ENCODE results near the gene WBP1L.
"Not testable (repeated sequence)": the region's sequence is repeated elsewhere in the genome, so short reads cannot be mapped to it uniquely, and the experiment has no call there.

DNA sequence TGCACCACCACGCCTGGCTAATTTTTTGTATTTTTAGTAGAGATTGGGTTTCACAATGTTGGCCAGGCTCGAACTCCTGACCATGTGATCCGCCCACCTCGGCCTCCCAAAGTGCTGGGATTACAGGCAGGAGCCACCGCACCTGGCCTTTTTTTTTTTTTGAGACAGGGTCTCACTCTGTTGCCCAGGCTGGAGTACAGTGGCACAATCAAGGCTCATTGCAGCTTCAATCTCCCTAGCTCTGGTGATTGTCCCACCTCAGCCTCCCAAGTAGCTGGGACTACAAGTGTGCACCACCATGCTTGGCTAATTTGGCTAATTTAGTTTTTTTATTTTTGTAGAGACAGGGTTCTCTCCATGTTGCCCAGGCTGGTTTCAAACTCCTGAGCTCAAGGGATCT, 1.4 kb upstream of the WBP1L start:
- TF ChIP-seq MAX (IDR thresholded peaks at IDR 0.05; ENCODE audit: low read depth, low read length) = not testable (repeated sequence)
- TF ChIP-seq, protein P1, sequence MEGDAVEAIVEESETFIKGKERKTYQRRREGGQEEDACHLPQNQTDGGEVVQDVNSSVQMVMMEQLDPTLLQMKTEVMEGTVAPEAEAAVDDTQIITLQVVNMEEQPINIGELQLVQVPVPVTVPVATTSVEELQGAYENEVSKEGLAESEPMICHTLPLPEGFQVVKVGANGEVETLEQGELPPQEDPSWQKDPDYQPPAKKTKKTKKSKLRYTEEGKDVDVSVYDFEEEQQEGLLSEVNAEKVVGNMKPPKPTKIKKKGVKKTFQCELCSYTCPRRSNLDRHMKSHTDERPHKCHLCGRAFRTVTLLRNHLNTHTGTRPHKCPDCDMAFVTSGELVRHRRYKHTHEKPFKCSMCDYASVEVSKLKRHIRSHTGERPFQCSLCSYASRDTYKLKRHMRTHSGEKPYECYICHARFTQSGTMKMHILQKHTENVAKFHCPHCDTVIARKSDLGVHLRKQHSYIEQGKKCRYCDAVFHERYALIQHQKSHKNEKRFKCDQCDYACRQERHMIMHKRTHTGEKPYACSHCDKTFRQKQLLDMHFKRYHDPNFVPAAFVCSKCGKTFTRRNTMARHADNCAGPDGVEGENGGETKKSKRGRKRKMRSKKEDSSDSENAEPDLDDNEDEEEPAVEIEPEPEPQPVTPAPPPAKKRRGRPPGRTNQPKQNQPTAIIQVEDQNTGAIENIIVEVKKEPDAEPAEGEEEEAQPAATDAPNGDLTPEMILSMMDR (IDR thresholded peaks at IDR 0.05; ENCODE audit: low read depth, low read length) = not testable (repeated sequence)
